LHCN-M2 (cell line): ENCODE measurements around the gene VSTM4. TPM values are rescaled to one million over a fixed set of nuclear protein-coding genes. Genes with fewer than 3 reads are reported as not detected.

Source experiments
- DNase-seq: peaks from one replicate; pipeline ENCODE4 v3.0.0-alpha.2; 2012; ENCODE audit warnings: low read depth
- total RNA-seq: library from RNA; depleted of rRNA; stranded (reverse); fragments of >200 nt; gene quantifications from 2 replicates; pipeline ENCODE4 v1.2.3, GENCODE V29; 2014

Gene VSTM4
- total RNA-seq, 1 experiment from 2014 or later, result 0.23 TPM

DNA sequence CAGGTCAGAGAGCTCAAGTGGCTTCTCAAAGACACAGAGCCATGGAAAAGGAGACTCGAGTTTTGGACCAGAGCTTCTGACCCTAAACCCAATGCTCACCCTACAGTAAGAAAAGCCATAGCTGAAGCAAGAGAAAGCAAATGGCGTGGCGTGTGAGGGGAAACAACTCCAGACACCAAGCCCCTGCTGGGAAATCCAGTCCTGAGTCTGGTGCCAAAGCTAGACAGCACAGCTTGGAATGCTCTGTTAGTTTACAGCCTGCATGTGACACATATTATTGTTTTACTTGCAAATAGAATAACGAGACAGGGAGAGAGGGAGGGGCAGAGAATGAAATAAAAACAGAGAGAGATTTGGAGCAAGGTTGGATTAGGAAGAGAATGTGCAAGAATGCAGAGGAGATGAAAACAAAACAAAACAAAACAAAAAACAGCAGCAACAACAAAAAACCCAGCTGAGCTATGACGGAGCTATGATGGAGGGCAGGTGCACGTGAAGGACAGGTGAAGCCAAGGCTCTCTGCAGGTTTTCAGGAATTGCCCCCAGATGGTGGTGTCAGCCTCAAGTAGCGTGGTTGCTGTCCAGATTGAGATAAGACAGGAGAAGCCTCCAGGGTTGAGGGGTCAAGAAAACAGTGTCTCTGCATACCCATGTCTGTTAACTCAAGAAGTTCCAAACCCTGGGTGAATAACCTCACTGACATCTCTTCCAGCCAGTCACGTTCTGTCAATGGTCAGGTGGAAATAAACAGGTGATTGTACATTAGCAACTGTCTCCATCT is 105.9 kb downstream of the VSTM4 start:
- DNase-seq, result no peak

DNA sequence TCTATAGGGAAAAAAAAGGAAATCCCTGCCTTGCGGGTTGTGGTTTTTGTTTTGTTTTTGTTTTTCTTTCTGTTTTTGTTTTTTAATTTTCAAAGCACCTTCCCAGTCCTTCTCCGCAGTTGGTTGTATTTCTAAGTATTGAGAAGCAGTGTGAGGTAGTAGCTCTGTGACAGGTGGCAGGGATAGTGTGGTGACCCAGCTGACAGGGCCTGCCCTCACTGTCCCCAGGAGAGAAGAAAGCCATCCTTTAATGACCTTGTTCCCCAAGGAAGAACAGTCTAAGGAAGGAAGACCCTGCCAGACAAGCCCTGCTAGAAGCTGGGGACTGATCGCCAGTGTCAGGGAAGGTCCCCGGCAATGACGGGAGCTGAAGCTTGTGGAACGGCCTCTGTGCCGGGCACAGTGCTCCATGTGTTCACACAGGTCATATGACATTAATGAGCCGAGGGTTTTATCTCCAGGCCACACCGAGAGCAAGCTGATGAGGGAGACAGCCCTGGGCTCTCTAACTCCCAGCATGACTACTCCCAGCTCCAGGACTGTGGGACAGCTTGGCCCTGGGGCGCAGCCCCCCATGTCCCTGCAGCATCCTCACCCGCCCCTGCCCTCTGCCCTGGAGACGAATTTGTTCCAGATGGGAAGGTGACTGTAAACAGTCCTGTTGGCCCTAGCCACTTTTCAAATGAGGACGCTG is 106.7 kb downstream of the VSTM4 start:
- no peak for DNase-seq

DNA sequence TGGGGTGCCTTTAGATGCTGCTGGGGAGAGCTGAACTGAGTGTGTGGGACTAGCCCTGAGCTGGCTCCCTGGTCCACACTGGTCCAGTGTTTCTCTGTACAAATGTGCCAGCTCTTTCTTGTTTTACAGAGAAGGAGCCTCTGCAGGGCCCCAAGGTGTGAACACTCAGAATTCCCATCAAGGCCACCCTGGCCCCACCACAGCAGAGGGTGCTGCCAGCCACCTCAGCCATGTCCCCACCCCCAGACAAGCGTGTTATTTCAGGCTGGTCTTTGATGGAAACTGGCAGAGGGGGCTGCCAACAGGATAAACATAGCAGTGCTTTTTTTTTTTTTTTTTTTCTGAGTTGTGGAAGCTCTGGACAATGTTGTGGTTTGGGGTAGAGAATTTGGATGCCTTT is 107.2 kb downstream of the VSTM4 start:
- no peak for DNase-seq

DNA sequence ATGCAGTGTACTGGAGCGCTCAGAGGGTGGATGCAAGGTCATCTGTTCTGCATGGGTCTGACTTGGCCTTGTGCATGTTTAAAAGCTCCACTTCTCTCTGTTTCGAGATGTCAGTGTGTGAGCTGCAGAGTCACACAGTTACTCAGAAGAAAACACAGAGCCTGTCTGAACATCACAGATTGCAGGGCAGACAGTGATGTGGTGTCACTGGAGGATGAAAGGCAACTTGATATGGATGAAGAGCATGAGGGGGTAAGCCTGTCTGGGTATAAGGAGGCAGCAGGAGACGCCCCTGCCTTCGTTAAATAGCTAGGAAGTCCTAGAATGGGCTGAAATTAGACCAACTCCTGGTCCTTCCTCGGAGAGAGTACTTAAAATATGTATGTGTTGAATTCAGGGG is 108.2 kb downstream of the VSTM4 start:
- DNase-seq, result no peak

DNA sequence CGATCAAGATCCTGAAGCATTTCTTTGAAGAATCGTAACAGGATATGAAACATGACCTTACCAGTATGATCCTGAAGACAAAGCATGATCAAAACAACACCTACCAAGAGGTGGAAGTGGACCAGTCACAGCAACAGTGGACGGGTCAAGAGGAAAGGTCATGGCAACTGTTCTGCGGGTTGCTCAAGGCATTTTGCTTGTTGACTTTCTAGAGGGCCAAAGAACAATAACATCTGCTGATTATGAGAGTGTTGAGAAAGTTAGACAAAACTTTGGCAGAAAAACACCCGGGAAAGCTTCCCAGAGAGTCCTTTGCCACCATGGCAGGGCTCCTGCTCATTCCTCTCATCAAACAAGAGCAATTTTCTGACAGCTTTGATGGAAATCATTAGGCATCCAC is 110.1 kb downstream of the VSTM4 start:
- no peak for DNase-seq

DNA sequence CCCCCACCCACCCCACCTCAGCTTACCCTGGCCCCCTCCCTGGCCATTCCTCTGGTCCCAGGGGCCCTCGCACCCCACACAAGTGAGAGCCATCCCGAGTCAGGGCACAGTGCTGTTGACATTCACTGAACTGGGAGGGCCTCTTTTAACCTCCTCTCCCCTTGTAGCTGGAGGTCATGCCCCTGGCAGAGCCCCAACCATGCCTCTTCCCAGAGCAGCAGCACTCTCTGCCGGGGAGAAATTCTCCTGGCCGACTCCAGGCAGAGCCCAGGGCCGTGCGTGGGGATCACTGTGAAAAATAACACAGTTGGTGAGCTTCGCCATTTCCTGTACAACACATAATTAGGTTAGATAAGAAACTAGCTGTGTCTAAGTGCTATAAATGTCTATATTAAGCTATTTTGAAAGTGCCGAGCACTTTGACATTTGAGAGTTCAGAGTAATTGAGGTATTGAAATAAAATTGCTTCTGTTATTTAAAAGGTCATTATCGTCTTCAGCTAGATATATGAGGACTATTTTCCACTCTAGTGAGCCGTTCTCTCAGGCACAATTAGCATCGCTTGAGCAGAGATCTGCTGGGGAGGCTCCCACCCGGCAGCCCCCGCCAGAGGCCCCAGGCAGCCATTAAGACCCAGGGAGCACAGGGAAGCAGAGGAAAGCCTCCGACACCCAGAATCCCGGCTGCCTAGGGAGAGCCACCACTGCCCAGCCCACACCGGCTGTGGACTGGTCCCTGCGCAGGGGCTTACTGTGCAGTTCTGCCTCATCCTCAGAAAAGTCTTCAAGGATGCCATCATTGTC is 113.3 kb downstream of the VSTM4 start:
- no peak for DNase-seq

DNA sequence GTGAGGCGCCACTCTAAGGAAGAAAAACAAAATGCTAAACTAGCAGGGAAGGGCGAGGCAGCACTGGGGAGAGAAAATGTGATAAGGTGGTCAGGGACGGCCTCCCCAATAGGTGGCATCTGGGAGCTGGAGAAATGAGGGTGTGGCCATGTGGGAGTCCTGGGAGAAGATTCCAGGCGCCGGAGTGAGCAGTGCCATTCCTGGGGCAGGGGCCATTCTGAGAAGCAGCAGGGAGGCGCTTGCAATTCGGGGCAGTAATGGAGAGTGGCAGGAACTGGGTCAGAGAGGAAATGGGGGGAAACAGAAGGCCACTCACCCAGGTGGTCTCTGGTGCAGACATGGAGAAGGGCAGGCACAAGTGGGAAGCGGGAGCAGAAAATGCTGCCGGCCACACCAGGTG is 113.9 kb downstream of the VSTM4 start:
- DNase-seq, result peak; percentile 1

DNA sequence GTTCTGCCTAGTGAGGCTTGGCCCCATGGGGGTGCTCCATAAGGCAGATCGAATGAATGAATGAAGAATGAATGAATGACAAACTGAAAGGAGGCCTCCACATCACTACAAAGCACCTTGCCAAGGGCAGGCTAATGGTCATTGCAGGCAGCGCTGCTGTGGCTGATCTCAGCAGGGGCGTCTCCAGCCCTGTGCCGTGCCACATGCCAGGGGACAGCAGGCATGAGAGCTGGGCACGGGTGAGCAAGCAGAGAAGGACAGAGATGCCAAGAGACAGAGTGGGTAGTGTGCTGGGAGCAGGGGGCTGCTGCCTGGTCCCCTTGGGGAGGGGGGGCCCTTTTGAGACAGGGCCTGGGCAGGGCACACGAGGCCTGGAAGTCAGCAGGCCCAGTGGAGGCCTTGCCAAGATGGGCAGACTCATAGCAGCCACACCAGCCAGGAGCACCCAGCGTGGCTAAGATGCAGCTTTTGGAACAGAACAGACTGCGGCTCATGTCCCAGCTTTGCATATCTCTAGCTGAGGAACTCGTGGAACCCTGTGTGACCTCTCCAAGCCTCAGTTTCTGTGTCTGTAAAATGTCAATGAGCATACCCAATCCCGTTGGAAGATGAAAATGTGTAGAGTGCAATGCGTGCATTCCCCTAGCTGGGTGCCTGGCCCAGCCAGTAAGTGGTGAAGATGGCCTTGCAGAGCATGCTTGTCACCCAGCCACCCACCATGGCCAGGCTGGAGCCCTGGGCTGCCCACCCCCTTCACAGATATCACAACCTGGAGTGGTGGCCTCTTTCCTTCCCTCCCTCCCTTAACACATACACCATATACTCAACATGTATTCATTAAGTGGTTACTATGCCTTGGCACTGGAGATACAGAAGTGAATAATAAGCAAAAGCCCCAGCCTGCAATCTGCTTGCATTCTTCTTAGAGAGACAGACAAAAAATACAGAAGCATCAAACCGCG is 114.6 kb downstream of the VSTM4 start:
- DNase-seq, result no peak

DNA sequence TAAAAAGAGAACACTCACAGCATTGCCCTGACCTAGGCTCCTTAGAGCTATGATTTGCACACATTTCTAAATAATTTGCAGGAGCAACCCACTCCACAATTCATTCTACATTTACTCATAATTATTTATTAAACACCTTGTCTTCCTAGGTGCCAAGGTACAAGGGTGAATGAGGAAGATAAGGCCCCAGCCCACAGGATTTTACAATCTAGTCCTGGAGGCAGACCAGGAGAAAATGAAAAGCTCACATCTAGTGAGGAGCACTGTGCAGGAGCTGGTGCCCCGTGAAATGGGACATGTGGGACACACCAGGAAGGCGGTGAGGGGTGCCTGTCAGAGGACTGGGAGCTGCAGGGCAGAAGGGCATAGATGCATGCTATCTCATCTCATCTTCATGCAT is 116.0 kb downstream of the VSTM4 start:
- no peak for DNase-seq

DNA sequence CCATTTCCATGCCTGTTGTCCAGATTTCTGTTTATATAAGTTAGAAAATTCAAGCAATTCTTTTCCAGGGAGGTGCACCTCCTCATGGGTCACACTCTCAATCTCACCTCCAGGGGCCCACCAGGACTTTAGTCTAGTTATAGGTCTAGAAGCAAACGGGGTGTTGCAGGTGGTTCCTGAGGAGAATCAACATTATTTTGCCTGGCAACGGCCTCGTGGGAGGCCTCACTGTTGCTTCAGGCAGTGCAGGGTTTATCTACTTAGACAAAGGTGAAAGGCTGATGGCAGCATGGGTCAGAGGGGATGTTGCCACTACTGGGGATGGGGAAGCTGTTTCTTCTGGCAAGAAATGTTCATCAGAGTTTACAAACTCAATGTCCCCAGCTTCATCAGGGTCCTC is 119.0 kb downstream of the VSTM4 start:
- DNase-seq, result no peak

DNA sequence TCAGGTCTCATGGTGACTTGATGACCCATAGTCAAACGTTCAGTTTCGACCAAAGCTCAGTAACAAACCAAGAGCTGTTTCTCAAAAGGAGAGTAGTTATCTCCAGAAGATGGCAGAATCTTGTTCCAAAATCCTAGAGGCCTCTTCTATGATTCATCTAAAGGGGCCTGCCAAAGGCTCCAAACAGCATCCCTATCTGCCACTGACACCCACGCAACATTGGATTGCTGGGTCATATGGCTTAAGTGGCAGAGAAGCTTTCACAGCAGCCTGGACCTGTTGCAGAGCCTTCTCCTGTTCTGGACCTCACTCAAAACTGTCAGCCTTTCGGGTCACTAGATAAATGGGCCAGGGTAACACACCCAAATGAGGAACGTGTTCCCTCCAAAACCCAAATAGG is 121.7 kb downstream of the VSTM4 start:
- DNase-seq, result no peak

DNA sequence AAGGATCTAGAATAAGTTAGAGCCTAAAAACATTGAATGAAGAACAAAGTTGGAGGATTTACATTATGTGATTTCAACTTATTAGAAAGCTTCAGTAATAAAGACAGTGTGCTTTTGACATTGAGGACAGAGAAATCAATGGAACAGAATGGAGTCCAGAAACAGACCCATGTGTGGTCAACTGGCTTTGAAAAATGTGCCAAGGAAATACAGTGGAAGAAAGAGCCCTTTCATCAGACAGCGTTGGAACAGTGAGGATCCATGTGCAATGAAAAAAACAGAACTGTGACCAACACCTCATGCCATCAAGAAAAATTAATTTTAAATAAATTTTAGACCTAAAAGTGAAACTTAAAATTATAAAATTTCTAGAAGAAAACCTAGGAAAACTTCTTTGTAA is 125.1 kb downstream of the VSTM4 start:
- no peak for DNase-seq

DNA sequence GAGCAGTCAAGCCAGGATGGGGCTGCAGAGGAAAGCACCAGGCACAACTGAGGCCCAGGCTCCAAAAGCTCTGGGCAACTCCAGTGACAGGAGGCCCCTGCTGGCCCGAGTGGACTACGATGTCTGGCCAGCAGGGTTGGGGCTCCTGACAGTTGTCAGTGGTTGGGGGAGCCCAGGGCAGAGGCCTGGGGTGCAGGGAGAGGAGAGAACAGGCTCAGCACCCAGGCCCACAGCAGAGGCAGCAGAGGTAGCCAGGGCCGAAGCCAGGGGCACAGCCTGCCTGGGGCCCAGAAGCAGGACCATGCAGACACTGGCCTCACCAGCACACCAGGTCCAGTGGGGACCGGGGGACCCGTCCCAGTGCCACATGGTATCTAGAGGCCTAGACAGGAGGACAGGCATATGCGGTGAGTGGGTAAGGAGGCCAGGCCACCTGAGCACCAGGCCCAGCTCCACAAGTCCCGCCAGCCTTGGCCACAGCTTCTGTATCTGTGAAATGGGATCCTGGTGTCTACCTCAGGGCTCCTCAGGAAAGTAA is 129.6 kb downstream of the VSTM4 start:
- no peak for DNase-seq

DNA sequence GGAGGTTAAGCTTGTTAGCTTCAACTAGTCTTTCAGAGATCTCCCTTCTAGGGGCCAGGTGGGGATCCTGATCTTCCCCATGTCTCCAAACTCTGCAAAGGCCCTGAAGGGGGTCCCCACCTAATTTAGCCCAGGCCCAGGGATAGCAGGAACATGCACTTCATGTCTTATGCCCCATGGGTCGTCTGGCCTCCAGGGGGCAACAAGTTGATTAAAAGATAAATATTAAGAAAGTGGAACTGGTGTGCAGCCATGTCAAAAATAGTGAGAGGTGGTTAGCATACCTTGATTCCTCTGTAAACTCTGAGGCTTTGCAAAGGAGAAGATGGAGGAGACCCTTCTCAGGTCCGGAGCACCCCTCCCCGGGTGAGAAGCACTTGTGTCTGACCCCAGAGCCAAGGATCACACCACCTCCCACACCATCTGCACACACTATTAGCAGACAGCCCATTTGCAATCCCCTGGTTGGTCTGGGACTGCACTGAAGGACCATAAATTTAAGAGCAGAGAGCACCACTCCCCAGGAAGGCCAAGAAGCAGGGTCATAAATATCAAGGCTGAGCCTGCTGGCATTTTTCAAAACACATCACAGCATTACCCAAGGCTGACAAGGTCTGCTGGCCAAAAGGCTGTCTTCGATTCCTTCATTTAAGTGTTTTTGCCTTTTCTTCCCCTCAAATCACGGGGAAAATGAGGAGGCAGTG is 131.5 kb downstream of the VSTM4 start:
- DNase-seq, result no peak

DNA sequence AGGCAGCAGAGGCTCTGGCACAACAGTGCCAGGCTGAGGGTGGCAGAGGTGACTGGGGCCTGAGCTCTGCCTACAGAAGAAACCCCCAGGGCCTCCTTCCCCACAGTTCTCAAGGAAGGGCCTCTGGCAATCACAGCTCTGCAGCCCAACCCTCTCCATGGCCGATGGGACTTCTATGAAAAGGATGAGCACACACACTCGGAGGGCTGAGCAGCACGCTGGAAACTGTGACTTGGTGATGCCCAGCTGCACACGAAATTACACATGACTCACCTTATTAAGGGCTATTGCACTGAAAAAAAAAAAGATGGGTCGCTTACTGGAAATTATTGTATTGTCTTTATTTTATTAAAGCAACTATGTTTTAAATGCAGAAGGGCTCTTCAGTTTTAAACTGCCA is 132.7 kb downstream of the VSTM4 start:
- DNase-seq, result no peak

DNA sequence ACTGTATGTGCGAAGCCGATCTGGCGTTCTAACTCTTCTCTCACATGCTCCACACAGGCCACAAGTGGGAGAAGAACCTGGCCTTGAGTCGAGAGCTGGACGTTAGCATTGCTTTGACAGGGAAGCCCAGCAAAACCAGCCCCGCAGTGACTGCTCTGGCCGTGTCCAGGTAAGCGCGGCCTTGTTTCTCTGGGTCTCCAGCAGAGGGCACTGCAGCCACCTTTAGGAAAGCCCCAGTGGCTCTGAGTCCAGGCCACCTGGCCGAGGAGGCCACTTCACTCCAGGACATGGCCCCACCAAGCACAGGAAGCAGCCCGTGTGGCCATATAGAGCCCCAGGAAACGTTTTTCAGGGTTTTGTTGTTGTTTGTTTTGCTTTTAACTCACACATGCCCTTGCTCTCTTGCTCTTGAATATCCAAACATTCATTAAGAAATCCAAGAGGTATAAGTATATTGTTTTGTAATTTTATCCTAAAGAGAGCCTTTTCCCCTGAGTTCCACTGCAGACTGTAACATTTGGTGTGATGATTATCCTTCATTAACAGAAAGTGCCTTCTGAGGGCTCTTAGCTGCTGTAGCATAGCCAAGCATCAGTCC is 133.9 kb downstream of the VSTM4 start:
- peak; percentile 6 for DNase-seq

DNA sequence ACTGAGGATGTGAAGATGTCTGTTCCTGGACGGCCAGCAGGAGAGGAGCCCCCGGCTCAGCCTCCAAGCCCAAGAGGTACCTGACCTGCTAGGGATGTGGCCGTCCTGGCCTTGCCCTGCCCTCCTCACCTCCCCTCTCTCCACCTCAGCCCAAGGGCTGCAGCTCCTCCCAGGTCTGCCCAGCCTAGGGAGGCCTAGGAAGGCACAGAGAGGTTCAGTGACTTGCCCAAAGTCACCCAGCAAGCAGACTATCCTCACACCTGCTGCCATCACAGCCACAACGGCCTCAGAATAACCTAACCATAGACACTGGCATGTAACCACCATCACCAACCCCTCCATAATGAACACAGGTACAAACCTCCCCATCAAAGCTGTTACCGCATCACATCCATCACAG is 137.0 kb downstream of the VSTM4 start:
- DNase-seq, result no peak

DNA sequence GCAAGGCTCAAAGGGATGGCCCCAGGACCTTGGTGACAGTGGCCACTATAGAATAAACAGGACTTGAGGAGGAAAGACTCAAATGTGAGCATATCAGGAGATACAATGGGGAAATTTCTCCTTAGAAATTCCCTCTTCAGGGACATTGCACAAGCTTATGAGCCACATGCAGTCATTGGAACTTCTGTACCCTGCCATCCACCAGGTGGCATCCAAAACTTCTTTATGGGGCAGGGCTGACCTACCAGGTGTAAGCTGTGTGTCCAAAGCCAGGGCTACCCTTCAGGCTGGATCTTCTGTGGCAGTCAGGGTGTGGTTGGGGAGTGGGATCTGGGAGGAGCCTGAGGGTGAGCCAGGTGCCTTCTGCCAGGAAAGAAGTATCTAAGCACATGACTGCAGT is 139.1 kb downstream of the VSTM4 start:
- DNase-seq, result peak; percentile 10

DNA sequence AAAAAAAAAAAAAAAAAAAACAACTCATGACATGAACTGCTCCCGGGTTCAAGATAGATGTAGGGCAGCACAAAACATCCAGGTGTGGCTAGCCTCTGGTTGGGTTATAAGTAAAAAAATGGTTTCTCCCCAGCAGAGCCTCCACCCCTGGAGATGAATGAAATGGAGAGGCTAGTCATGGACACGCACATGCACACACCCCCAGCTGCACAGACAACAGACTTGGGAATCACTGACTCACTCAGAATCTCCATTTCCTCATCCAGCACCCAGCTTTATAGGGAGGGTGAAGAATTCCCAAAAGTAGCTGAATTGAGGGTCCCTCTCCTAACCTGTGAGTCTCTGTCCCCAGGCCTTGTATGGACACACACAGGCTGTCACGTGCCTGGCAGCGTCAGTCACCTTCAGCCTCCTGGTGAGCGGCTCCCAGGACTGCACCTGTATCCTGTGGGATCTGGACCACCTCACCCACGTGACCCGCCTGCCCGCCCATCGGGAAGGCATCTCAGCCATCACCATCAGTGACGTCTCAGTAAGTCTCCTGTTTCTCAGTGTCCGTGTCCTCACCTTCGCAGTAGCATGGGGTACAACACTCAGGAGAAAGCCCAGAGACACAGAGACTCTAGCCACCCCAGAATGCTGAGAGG is 140.7 kb downstream of the VSTM4 start:
- DNase-seq, result no peak
